ENCODE data around the gene IKBKG.
A peak's percentile ranks its signal among the peaks of the same experiment; 100 is the strongest.
"Not testable (repeated sequence)": the region's sequence is repeated elsewhere in the genome, so short reads cannot be mapped to it uniquely, and the experiment has no call there.

The IKBKG gene

GRCh38 chrX:154526901-154527675 is 20.3 kb upstream of the IKBKG start:
- DNase-seq (ENCODE audit: low spot score) = peak; percentile 56

- no peak for DNase-seq (ENCODE audit: low spot score)
Observed at GRCh38 chrX:154529206-154529612, 18.2 kb upstream of the IKBKG start.

- DNase-seq (ENCODE audit: low spot score) = no peak
Observed at GRCh38 chrX:154530286-154530685, 17.1 kb upstream of the IKBKG start.

- DNase-seq (ENCODE audit: low spot score) = no peak
Observed at GRCh38 chrX:154531626-154532025, 15.8 kb upstream of the IKBKG start.

- no peak for DNase-seq (ENCODE audit: low spot score)
Observed at GRCh38 chrX:154532690-154533089, 14.7 kb upstream of the IKBKG start.

- peak; percentile 77 for DNase-seq (ENCODE audit: low spot score)
Observed at GRCh38 chrX:154534526-154535322, 12.7 kb upstream of the IKBKG start.

- DNase-seq (ENCODE audit: low spot score) = no peak
Observed at GRCh38 chrX:154535892-154536291, 11.5 kb upstream of the IKBKG start.

- no peak for DNase-seq (ENCODE audit: low spot score)
Observed at GRCh38 chrX:154539077-154539476, 8.3 kb upstream of the IKBKG start.

GRCh38 chrX:154540365-154540764 is 7.1 kb upstream of the IKBKG start:
- DNase-seq (ENCODE audit: low spot score) = not testable (repeated sequence)

- no peak for DNase-seq (ENCODE audit: low spot score)
Observed at GRCh38 chrX:154540897-154541535, 6.4 kb upstream of the IKBKG start.

- no peak for DNase-seq (ENCODE audit: low spot score)
Observed at GRCh38 chrX:154541589-154541895, 5.9 kb upstream of the IKBKG start.

GRCh38 chrX:154541896-154542722 is 5.3 kb upstream of the IKBKG start:
- DNase-seq (ENCODE audit: low spot score) = no peak

- no peak for DNase-seq (ENCODE audit: low spot score)
Observed at GRCh38 chrX:154542723-154543424, 4.5 kb upstream of the IKBKG start.

GRCh38 chrX:154545673-154546274 is 1.6 kb upstream of the IKBKG start:
- DNase-seq (ENCODE audit: low spot score) = no peak

- peak; percentile 92 for DNase-seq (ENCODE audit: low spot score)
Observed at GRCh38 chrX:154546354-154547244, 821 bp upstream of the IKBKG start, which contains the start of gene G6PD. Gene G6PD (minus strand): TSS chrX:154546846. CDS start chrX:154546155, 691 bp downstream.

- DNase-seq (ENCODE audit: low spot score) = no peak
Observed at GRCh38 chrX:154548028-154548316, 552 bp downstream of the IKBKG start.

- no peak for DNase-seq (ENCODE audit: low spot score)
Observed at GRCh38 chrX:154549766-154550165, 2.3 kb downstream of the IKBKG start.

GRCh38 chrX:154552112-154552806 is 4.8 kb downstream of the IKBKG start:
- DNase-seq (ENCODE audit: low spot score) = not testable (repeated sequence)

GRCh38 chrX:154558060-154558690 is 10.8 kb downstream of the IKBKG start:
- not testable (repeated sequence) for DNase-seq (ENCODE audit: low spot score)
